Fibroblast of skin of right biceps (primary cell): Measurements from ENCODE around the gene TREX2.

Experiments used
- DNase-seq: peaks from one replicate; pipeline ENCODE4 v3.0.0-alpha.2; 2013

TREX2 gene

DNA sequence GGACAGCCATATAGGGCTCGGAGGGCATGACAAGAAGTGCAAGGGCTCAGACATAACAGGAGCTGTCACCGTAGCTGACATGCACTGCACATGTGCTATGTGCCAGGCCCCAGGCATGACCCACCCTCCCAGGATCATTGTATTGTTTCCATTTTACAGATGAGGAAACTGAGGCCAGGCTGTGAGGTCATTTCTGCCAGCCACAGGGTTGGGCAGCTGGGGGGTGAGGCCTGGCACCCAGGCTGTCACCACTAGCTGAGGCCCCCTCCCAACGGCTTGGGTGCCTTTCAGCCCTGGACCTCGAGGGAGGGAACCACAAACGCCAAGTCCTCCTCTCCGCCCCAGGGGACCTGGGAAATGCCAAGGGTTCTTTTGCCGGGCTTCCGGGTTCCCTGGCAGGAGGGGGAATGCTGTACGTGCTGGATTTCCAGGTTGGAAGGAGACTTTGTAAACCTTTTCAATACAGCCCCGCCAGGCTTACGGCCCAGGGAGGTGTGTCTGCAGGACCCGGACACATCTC, 12.6 kb downstream of the TREX2 start:
- DNase-seq = no peak

DNA sequence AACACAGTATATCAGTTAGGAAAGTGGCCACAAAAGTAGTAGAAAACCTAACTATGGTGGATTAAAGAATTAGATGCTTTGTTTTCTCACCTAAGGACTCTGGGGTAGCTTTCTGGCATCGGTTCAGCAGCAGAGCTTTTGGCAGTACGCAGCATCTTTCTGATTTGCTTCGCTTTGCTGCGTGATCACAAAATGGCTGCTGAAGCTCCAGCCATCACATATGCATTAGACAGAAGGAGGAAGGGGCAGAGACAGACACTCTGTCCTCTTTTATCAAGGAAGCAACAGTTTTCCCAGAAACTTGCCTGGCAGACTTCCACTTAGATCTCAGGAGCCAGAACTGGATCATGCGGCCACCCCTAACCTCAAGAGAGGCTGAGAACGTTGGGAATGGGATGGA, 15.1 kb downstream of the TREX2 start:
- no peak for DNase-seq

DNA sequence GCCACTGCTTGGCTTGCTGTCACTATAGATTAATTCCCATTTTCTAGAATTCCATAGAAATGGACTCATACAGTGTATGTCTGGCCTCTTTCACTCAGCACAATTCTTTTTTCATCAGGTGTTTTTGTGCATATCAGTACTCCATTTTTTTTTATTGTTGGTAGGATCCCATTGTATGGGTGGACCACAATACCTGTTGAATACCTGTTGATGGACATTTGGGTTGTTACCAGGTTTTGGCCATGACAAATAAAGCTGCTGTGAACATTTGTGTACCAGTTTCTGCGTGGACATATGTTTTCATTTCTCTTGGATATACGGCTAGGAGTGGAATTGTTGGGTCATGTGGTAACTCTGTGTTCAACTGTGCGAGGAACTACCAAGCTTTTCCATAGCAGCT, 19.7 kb downstream of the TREX2 start:
- DNase-seq = no peak

DNA sequence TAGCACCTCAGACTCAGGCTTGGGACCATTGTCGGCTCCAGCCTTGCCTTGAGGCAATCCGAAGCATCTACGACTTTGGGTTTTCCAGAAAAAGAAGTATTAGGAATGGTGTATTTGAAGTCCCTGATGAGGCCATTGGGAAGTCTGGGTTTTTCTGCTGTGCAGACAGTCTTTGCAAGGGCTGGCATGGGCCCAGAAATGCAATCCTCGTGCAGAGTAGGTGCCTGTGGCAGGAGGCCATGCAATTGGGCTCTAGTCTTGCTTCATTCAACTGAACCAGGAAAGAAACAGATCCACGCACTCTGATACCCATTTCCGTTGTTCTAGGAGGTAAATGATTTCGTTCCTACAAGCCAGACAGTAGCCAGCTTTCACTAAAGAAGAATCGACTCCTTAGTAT, 22.2 kb downstream of the TREX2 start:
- no peak for DNase-seq

DNA sequence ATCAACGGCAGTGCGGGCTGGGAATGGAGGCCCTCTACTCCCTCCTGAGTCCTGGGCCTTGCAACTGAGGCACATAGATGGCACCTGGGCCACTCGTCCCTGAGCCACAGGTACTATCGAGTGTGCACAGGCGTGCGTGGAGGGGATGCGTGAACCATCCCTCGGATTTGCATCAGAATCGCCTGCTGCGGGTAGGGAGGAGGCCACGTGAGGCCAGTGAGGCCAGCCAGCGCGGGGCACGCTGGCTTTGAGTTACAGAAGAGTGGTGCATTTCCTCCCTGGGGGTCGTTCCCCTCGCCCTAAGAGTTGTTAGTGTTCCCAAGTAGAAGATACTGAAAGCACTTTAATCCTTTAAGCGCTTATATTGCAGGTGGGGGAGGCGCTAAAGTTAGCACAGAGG, 24.0 kb downstream of the TREX2 start:
- no peak for DNase-seq

DNA sequence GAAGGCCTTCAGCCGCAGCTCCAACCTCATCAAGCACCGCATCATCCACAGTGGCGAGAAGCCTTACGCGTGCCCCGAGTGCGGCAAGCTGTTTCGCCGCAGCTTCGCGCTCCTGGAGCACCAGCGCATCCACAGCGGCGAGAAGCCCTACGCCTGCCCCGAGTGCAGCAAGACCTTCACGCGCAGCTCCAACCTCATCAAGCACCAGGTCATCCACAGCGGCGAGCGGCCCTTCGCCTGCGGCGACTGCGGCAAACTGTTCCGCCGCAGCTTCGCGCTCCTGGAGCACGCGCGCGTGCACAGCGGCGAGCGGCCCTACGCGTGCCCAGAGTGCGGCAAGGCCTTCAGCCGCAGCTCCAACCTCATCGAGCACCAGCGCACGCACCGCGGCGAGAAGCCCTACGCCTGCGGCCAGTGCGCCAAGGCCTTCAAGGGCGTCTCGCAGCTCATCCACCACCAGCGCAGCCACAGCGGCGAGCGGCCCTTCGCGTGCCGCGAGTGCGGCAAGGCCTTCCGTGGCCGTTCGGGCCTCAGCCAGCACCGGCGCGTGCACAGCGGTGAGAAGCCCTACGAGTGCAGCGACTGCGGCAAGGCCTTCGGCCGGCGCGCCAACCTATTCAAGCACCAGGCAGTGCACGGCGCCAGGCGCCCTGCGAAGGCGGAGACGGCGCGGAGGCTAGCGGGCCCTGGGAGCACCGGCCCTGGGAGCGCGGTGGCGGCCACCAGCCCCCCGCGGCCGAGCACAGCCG, 24.8 kb downstream of the TREX2 start:
- DNase-seq = no peak

DNA sequence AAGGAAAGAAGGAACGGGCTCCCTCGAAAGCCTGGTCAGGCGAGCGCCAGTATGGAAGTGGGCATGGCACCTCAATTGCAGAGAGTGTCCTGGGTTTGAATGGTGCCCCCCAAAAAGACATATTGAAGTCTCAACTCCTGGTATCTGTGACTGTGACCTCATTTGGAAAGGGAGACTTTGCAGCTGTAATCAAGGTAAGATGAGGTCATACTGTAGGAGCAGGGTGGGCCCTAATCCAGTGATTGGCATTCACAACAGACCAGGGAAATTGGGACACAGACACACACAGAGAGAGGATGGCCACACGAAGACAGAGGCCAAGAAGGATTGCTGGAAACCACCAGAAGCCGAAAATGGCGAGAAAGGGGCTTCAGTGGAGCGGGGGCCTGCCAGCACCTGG, 28.2 kb downstream of the TREX2 start:
- DNase-seq = no peak

DNA sequence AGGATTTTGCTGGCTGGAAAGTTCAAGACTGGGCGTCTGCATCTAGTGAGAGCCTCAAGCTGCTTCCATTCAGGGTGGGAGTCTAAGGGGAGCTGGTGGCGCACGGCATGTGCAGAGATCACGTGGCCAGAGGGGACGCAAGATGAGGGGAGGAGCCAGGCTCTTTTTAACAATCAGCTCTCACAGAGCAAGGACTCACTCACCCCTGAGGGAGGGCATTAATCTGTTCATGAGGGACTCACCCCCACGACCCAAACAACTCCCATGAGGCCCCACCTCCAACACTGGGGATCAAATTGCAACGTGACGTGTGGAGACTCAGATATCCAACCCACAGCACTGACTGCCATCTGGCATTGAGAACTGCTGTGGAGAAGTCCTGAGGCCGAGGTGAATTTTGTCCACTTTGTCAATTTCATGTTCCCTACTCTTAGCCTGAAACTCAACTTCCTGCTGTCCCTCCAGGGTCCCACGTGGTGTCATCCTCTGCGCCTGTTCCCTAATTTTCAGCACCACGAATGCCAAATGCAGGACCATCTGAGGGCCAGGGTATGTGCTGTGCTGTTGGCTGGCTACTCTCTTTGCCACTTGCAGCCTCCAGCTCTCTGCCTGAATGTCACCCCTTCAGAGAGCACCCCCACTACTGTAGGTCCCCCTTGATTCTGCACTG, 28.9 kb downstream of the TREX2 start:
- DNase-seq = peak; percentile 2

DNA sequence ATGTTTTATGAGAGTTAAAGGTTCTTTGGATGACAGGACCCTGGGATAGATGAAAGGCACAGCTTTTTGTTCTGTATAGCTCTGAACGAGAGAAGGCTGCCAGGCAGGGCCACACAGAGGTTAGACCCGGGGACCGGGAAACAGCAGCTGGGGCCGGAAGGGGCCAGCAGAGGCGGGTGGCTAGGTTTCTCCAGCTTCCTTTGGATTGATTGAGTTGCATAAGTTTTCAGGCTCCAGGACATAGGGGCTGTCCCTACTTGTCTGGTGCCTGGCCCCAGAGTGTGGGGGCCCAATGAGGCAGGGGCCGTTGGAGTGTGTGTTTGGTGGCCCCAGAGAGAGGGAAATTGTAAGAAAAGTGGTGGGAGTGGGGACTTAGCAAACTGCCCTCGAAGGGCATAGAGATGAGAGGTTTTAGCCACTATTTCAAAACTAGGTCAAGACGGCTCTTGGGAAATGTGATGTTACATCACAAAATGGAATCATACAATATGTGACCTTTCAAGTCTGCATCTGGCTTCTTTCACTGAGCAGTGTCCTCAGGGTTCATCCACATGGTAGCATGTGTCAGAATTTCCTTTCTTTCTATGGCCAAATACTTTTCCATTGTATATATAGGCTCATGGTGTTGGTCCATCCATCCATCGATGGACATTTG, 30.9 kb downstream of the TREX2 start:
- no peak for DNase-seq

DNA sequence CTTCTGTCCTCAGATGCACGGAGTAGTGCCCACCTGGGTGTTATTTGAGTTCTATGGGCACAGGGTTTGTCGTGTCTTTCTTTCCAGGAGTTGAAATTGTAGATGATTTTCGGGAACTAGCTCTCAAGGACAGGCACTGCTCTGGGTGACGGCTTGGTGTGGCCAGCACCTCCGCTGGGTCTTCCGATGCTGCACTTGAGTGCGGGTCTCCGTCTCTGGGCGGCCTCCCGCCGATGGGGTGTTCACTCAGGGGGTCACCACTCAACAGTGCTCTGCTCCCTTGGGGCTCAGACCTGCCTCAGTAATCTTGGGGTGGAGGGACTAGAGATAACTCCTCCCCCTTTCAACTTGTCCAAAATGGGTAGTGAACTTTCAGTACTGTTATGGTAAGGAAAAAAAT, 32.1 kb downstream of the TREX2 start:
- no peak for DNase-seq

DNA sequence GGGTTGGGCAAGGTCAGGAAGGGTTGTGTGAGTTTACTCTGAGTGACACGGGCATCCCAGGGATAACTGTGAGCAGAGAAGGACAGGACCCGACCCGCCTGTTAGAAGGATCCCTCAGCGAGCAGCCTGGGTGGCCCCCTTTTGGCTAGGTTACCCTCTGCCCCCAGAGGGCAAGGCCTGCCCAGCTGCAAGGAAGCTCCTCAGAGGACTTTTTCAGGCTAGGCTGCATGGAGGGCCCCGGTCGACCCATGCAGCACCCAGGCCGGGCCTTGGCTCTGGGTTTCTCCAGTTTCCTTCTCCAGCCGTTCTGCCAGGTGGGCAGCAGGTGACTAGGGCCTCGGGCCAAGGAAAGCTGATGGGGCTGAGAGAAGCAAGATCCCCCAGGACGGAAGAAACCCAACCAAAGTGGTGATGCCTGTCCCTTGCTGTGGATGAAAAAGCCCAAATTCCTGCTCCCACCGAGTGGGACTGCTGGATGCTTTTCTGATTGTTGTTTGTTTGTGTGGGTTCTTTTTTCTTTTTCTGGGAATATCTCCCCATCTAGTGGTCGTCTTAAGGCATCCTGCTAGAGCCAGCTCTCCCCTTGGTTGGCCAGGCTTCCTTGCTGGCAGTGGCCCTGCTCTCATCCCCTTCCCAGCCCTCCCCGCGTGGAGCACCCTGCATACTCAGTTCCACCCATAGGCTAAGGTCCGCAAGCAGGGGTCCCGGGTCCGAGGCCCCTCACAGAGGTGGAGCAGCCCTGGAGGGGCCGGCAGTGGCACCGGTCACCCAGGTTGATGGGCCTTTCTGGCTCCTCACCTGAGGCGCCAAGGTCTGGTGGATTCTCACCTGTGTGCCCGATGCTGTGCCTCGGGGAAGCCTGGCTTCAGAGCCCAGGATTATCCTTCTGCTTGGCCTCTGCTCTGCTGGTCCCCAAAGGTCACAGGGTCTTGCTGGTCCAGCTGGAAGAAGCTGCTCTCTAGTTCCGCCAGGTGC, 32.8 kb downstream of the TREX2 start:
- no peak for DNase-seq

DNA sequence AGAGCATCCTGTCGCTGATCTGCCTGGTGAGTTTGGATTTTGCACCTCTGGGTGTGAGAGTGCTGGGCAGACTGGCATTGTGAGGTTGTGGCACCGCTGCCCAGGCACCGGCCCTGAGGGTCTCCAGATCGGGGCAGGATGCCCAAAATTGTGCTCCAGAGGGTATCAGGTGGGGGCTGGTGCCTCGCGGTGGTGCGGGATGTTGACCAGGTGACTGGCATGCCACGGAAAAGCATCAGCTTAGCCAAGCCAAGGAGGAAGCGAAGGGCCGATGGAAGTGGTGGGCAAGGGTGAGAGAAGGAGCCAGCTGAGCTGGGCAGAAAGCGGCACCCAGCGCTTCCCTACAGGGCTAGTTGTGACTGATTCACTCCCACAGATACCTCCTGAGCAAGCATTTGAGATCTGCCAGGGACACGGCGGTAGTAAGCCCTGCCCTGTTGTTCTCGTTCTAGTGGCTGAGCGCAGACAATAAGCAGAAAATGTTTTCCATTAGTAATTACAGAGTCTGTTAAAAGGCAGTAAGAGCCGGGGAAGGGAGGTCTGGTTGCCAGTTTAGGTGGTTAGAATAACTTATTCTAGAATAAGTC, 33.8 kb downstream of the TREX2 start:
- DNase-seq = no peak

DNA sequence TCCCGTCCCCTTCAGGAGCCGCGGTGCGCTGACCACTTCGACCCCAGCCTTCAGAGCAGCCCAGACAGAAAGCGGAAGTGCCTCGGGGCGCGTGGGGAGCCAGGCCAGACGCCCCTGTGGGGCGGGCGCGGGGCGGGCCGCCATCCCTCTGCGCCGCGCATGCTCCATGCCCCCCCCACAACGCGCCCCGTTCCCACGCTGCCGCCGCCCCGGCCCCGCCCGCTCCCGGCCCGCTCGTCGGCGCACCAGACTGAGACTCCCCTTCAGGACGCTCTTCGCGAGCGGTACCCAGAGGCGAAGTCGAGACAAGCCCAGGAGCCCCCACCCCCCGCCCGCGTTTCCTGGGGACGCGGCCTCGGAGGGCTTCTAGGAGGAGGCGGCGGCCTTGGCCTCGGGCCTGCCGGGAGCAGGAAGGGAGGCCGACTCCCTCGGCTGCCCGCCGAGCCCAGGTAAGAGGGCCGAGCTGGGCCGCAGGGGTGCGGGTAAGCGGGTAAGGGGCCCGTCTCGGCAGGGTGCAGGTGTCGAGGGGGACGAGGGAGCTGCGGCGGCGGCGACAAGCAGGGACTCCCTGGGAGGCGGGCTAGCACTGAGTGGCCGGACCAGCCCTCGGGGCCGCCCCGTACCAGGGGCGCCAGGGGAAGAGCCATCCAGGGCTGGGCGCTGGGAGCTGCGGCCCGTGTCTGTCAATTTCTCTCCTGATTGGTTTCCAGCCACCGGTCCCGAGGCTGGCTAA, 34.4 kb downstream of the TREX2 start, which contains the start of gene ZFP92:
Gene ZFP92, plus strand, starts transcription at position 218 of the 733 bp plus-strand sequence. CDS start 6,851 bp downstream, outside the sequence.
- peak; percentile 1 for DNase-seq

DNA sequence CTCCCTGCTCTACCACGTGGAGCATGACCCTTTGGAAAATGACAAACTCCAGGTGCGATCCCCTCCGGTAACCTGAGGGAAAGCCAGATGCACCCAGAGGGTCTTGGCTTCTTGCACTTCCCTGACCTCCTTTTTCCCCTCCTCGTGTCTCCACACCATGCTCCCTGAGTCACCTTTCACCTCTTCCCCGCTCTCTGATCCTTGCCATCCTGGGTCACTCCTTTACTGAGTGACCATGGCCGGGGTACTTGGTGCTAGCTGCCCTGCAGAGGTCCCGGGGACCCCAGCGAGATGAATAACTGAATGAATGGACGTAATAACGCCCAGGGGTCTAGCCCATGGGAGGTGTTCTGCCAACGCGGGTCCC, 35.0 kb downstream of the TREX2 start:
- no peak for DNase-seq

DNA sequence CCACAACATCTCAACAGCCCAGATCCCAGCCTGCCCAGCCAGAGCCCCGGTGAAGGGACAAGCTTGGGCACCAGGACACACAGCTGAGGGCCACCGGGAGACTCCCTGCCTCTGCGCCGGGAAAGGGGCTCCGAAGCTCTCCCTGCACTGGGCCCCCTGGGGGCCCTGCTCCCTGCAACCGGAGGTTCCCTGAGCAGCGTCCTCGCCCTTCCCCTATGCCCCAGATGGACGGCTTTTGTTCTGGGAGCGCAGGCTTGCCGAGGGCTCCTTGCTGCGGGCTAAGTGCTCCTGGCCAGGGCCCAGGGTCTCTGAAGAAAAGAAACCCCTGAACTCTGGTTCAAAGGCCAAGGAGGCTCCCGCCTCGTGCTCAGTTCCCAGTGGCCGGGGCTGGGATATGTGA, 35.5 kb downstream of the TREX2 start:
- DNase-seq = no peak

DNA sequence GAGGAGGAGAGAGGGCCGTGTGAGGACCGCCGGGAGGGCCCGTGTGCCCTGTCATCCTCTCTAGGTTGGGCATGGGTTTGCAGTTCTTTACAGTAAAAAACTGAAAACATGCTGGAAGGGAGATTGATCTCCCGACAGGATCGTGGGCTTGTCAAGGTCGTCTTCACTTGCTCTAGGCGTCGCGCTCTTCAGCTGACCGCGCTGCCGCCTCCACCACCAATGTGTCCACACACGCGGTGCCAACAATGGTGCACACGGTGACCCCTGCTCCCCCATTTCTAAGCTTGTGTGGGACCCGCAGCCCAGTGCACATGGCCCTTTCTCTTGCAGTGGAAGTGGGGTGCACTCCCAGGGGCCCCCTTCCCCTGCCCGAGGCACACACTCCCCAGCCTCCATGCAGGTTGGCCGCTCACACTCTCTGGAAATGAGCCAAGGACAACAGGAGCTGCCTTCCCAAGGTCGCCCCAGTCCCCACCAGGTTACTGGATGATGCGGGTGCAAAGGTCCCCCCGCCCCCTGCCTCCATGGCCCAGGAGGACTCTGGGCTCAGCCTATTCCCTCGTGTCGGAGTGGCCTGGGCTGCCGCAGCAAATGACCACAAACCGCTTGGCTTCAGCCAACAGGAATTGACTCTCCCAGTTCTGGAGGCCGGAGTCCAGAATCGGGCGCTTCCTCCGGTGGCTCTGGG, 36.3 kb downstream of the TREX2 start:
- DNase-seq = no peak

DNA sequence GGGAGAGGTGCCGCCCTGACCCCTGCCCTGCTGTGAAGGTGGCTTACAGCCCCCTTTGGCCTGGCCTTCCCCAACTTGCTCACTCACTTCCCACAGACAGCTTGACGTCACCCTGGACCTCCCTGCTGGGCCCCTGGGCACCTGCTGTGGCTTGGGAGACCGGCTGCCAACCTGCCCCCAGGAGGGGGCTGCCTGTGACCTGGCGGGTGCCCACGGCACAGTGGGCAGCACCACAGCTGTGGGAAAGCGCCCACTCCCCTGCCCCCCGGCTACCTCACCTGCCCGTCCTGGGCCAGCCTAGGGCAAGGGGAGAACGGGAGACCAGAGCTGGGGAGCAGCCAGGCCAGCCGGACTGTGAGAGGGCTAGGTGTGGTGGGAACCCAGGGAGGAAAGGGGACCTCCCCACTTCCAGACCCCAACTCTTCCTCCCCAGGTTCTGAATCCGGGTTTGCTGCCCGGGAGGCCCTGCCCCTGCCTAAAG, 36.9 kb downstream of the TREX2 start:
- DNase-seq = no peak

DNA sequence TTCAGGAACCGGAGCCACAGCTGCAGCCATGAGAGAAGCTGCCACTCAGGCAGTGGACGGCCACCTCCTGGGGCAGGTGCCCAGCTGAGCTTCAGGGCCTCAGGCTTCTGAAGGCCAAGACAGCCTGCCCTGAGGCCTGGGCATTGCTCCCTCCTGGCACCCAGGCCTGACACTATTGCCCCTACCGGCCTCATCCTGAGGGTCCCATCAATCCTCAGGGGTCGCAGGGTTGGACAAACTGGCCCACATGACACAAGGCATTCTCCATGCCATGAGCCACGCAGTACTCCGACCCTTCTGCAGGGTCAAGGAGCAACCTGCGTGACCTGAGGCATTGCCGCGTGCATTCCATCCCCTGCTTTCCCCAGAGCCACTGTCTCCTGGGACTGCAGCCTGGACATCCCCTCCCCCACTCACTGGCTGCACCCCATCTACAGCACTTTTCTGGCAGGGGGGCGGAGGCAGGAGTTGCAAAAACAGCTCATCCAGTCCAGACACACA, 37.6 kb downstream of the TREX2 start:
- DNase-seq = no peak

DNA sequence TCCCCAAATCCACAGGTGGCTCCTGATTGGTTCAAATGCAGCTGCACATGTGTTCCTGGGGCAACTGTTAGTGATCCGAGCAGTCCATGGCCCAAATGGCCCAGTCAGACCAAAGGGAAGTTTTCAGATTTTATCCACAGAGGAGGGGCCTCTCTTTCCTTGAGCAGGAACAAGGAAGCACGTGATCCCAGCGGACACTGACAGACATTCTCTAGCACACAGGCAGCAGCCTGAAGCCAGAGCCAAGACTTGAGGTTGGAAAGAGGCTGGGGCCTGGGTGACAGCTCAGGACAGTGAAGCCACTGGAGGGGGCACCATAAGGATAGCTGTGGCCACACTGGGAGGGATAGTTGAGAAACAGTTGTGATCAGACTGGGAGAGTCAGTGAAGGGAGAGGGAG, 38.1 kb downstream of the TREX2 start:
- DNase-seq = no peak

DNA sequence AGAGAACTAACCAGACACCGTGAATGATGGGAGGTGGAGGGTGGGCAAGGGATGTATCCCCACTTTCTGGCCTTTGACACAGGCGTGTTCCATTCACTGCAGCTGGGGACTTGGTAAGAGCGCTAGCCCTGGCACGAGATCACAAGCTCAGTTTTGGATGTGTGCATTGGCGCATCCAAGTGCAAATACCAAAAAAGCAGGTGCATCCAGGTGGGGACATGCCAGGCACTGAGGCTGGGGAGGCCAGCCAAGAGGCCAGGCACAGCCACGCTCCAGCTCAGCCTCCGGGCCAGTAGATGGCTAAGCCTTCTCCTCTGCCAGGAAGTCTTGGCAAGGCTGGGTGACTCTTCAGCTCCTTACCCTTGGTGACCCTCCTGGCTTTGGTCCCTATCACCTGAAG, 39.0 kb downstream of the TREX2 start:
- DNase-seq = no peak

DNA sequence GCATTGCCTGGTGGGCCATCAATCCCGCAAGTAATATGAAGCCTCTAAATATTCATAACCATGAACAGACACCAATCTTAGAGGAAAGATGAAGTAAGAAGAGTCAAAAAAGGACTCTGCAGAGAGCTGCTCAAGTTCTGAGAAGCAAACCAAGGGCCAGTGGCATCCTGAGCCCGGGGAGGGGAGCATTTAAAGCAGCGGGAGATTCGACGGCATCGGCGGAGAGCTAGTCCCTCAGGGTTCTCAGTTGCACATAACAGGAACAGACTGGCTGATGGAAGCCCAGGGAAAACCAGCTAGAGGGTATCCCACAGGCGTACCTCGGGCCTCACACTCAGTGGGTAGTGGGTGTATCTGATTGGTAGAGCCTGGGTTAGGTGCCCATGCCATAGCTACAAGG, 39.8 kb downstream of the TREX2 start:
- no peak for DNase-seq
